SK-N-SH treated with all-trans-retinoic acid at 6 μM for 48 hours (cell line): ENCODE measurements around the gene GPSM3.

Source experiments
- ATAC-seq: fragments of 200-7000 bp; cut with Tn5 transposase; 3 replicates; pipeline ENCODE4 v1.9.1; 2020; ENCODE audit warnings: mild to moderate bottlenecking, moderate library complexity
- ARNTL ChIP-seq: fragments of 450-650 bp; formaldehyde crosslinking; IDR thresholded peaks from 2 replicates; pipeline ENCODE4 v1.5.0; 2020; ENCODE audit warnings: low read depth, mild to moderate bottlenecking, moderate library complexity, borderline replicate concordance
- BACH2 ChIP-seq: fragments of 250-450 bp; sonication (Bioruptor Pico); IDR thresholded peaks from 2 replicates; pipeline ENCODE4 v1.9.0; 2021; ENCODE audit warnings: mild to moderate bottlenecking, borderline replicate concordance
- CREB5 ChIP-seq: fragments of 250-450 bp; sonication (Bioruptor Pico); IDR thresholded peaks from 2 replicates; pipeline ENCODE4 v1.5.1; 2020; ENCODE audit warnings: low read depth, mild to moderate bottlenecking, moderate library complexity
- CSDC2 ChIP-seq: fragments of 250-450 bp; sonication (Bioruptor Pico); IDR thresholded peaks from 2 replicates; pipeline ENCODE4 v1.5.0; 2020; ENCODE audit warnings: mild to moderate bottlenecking, moderate library complexity
- CSRNP3 ChIP-seq: fragments of 250-450 bp; sonication (Bioruptor Pico); IDR thresholded peaks from 2 replicates; pipeline ENCODE4 v1.5.1; 2021; ENCODE audit warnings: mild to moderate bottlenecking, moderate library complexity
- ESRRG ChIP-seq: fragments of 250-450 bp; sonication (Bioruptor Pico); IDR thresholded peaks from 2 replicates; pipeline ENCODE4 v1.6.1; 2021; ENCODE audit warnings: mild to moderate bottlenecking
- GLIS3 ChIP-seq: fragments of 250-450 bp; sonication (Bioruptor Pico); IDR thresholded peaks from 2 replicates; pipeline ENCODE4 v1.5.0; 2020; ENCODE audit warnings: mild to moderate bottlenecking, moderate library complexity
- ISL1 ChIP-seq: fragments of 250-450 bp; sonication (Bioruptor Pico); IDR thresholded peaks from 2 replicates; pipeline ENCODE4 v2.1.2; 2022; ENCODE audit warnings: mild to moderate bottlenecking, moderate library complexity
- OSR1 ChIP-seq: fragments of 250-450 bp; sonication (Bioruptor Pico); IDR thresholded peaks from 2 replicates; pipeline ENCODE4 v1.8.0; 2022; ENCODE audit warnings: moderate library complexity, mild to moderate bottlenecking, inconsistent platforms
- PATZ1 ChIP-seq: fragments of 250-450 bp; sonication (Bioruptor Pico); IDR thresholded peaks from 2 replicates; pipeline ENCODE4 v1.8.0; 2020; ENCODE audit warnings: mild to moderate bottlenecking, moderate library complexity, borderline replicate concordance
- POU6F1 ChIP-seq: fragments of 250-450 bp; sonication (Bioruptor Pico); IDR thresholded peaks from 2 replicates; pipeline ENCODE4 v1.8.0; 2021; ENCODE audit warnings: low read depth, mild to moderate bottlenecking, moderate library complexity, borderline replicate concordance
- RARB ChIP-seq: fragments of 250-450 bp; sonication (Bioruptor Pico); IDR thresholded peaks from 2 replicates; pipeline ENCODE4 v1.8.0; 2021; ENCODE audit warnings: mild to moderate bottlenecking, moderate library complexity
- SNAI2 ChIP-seq: fragments of 250-450 bp; sonication (Bioruptor Pico); IDR thresholded peaks from 2 replicates; pipeline ENCODE4 v1.5.0; 2020; ENCODE audit warnings: mild to moderate bottlenecking, moderate library complexity
- TCF4 ChIP-seq: fragments of 250-450 bp; sonication (Bioruptor Pico); IDR thresholded peaks from 2 replicates; pipeline ENCODE4 v1.8.0; 2021; ENCODE audit warnings: mild to moderate bottlenecking, moderate library complexity, borderline replicate concordance
- TOX ChIP-seq: fragments of 250-450 bp; sonication (Bioruptor Pico); IDR thresholded peaks from 2 replicates; pipeline ENCODE4 v1.8.0; 2021; ENCODE audit warnings: mild to moderate bottlenecking, moderate library complexity, borderline replicate concordance
- TSHZ2 ChIP-seq: fragments of 250-450 bp; sonication (Bioruptor Pico); IDR thresholded peaks from 2 replicates; pipeline ENCODE4 v1.5.0; 2020; ENCODE audit warnings: mild to moderate bottlenecking, moderate library complexity
- ZC3H10 ChIP-seq: fragments of 250-450 bp; sonication (Bioruptor Pico); IDR thresholded peaks from 2 replicates; pipeline ENCODE4 v1.5.1; 2021; ENCODE audit warnings: mild to moderate bottlenecking, moderate library complexity
- ZFP3 ChIP-seq: fragments of 250-450 bp; sonication (Bioruptor Pico); IDR thresholded peaks from 2 replicates; pipeline ENCODE4 v1.5.0; 2020; ENCODE audit warnings: mild to moderate bottlenecking, moderate library complexity
- ZFP30 ChIP-seq: fragments of 450-650 bp; formaldehyde crosslinking; IDR thresholded peaks from 2 replicates; pipeline ENCODE4 v1.5.0; 2022; ENCODE audit warnings: mild to moderate bottlenecking, moderate library complexity
- ZNF565 ChIP-seq: fragments of 450-650 bp; formaldehyde crosslinking; conservative IDR thresholded peaks from 2 replicates; pipeline ENCODE4 v1.5.0; 2020; ENCODE audit warnings: low read depth, mild to moderate bottlenecking, moderate library complexity
- ZNF70 ChIP-seq: fragments of 450-650 bp; formaldehyde crosslinking; IDR thresholded peaks from 2 replicates; pipeline ENCODE4 v1.5.0; 2020; ENCODE audit warnings: mild to moderate bottlenecking, moderate library complexity
- ZNF8 ChIP-seq: fragments of 450-650 bp; formaldehyde crosslinking; IDR thresholded peaks from 2 replicates; pipeline ENCODE4 v1.5.0; 2020; ENCODE audit warnings: mild to moderate bottlenecking, moderate library complexity

The GPSM3 gene

GRCh38 chr6:32149092-32149755, 43.2 kb downstream of the GPSM3 start:
- no peak for TF ChIP-seq ZFP3
- no peak for TF ChIP-seq ZC3H10
- no peak for TF ChIP-seq POU6F1 (CRISPR knock-in tag)
- TF ChIP-seq ZFP30 (CRISPR knock-in tag) = no peak

GRCh38 chr6:32148289-32149091, 44.0 kb downstream of the GPSM3 start:
- no peak for ATAC-seq
- TF ChIP-seq ZNF8 (CRISPR knock-in tag) (no peak), SNAI2 (CRISPR knock-in tag) (no peak), OSR1 (CRISPR knock-in tag) (no peak), RARB (no peak), TCF4 (CRISPR knock-in tag) (no peak), ZFP30 (CRISPR knock-in tag) (no peak), ISL1 (no peak), BACH2 (CRISPR knock-in tag) (no peak), ESRRG (CRISPR knock-in tag) (no peak), POU6F1 (CRISPR knock-in tag) (no peak), GLIS3 (CRISPR knock-in tag) (no peak), ZNF70 (CRISPR knock-in tag) (no peak), PATZ1 (CRISPR knock-in tag) (no peak), ZFP3 (no peak)

More at GRCh38 chr6:32149092-32149755, 43.2 kb downstream of the GPSM3 start:
- ATAC-seq = no peak

GRCh38 chr6:32147401-32148132, 44.9 kb downstream of the GPSM3 start:
- ATAC-seq = no peak
- TF ChIP-seq RARB = no peak
- TF ChIP-seq TOX (CRISPR knock-in tag) = no peak
- no peak for TF ChIP-seq ARNTL (CRISPR knock-in tag)
- no peak for TF ChIP-seq CSDC2 (CRISPR knock-in tag)
- TF ChIP-seq SNAI2 (CRISPR knock-in tag) = no peak
- TF ChIP-seq CREB5 (CRISPR knock-in tag) = no peak
- TF ChIP-seq ZNF70 (CRISPR knock-in tag) = no peak
- TF ChIP-seq ZNF565 = no peak
- no peak for TF ChIP-seq ESRRG (CRISPR knock-in tag)
- no peak for TF ChIP-seq ISL1
- TF ChIP-seq ZC3H10 = no peak
- no peak for TF ChIP-seq CSRNP3
- no peak for TF ChIP-seq TSHZ2 (CRISPR knock-in tag)
- no peak for TF ChIP-seq GLIS3 (CRISPR knock-in tag)
- TF ChIP-seq BACH2 (CRISPR knock-in tag) = no peak
